Testis (tissue), 2 donors: ENCODE results near the gene KAT6B.

ENCODE experiments used
- POLR2A ChIP-seq: fragments of 450-650 bp; IDR thresholded peaks from one replicate; pipeline ENCODE4 v1.6.1; 2017; ENCODE audit warnings: antibody characterized with exemption, mild to moderate bottlenecking, moderate library complexity
- TF ChIP-seq, protein P1 (sequence below), 3 experiments: fragments of 450-650 bp in 2 of 3; fragments of 200-600 bp in 1 of 3; sonication (generic) in 1 of 3; IDR thresholded peaks; one replicate each; pipeline ENCODE4 v1.5.1; 2016 to 2019; ENCODE audit warnings: antibody characterized with exemption in 3 of 3, mild to moderate bottlenecking in 2 of 3, moderate library complexity in 1 of 3

GRCh38 chr10:74969530-74969929 lies 143.1 kb downstream of the KAT6B start:
- TF ChIP-seq POLR2A: no peak
- TF ChIP-seq, protein P1, sequence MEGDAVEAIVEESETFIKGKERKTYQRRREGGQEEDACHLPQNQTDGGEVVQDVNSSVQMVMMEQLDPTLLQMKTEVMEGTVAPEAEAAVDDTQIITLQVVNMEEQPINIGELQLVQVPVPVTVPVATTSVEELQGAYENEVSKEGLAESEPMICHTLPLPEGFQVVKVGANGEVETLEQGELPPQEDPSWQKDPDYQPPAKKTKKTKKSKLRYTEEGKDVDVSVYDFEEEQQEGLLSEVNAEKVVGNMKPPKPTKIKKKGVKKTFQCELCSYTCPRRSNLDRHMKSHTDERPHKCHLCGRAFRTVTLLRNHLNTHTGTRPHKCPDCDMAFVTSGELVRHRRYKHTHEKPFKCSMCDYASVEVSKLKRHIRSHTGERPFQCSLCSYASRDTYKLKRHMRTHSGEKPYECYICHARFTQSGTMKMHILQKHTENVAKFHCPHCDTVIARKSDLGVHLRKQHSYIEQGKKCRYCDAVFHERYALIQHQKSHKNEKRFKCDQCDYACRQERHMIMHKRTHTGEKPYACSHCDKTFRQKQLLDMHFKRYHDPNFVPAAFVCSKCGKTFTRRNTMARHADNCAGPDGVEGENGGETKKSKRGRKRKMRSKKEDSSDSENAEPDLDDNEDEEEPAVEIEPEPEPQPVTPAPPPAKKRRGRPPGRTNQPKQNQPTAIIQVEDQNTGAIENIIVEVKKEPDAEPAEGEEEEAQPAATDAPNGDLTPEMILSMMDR (IDR thresholded peaks at IDR 0.05): no peak
